Suprapubic skin (tissue), 4 donors: ENCODE measurements around the gene CLEC4A. TPM values are rescaled to one million over a fixed set of nuclear protein-coding genes. Genes with fewer than 3 reads are reported as not detected.
"Not testable (repeated sequence)": the region's sequence is repeated elsewhere in the genome, so short reads cannot be mapped to it uniquely, and the experiment has no call there.

Experiments
- DNase-seq, 2 donors: peaks; one replicate each; pipeline ENCODE4 v3.0.0-alpha.2; 2019; ENCODE audit warnings: low spot score in 2 of 2
- H3K27ac ChIP-seq: fragments of 200-600 bp; sonication (generic); one replicate; pipeline ENCODE4 v1.5.1; 2019
- H3K27me3 ChIP-seq: fragments of 200-600 bp; sonication (generic); one replicate; pipeline ENCODE4 v1.5.1; 2019
- H3K36me3 ChIP-seq: fragments of 200-600 bp; sonication (generic); one replicate; pipeline ENCODE4 v1.5.1; 2019
- H3K4me1 ChIP-seq: fragments of 200-600 bp; sonication (generic); one replicate; pipeline ENCODE4 v1.5.1; 2019
- H3K4me3 ChIP-seq: fragments of 200-600 bp; sonication (generic); one replicate; pipeline ENCODE4 v1.5.1; 2019; ENCODE audit warnings: mild to moderate bottlenecking
- H3K9me3 ChIP-seq: fragments of 200-600 bp; sonication (generic); one replicate; pipeline ENCODE4 v1.5.1; 2019
- EP300 ChIP-seq: sonication (generic); formaldehyde crosslinking; IDR thresholded peaks from one replicate; pipeline ENCODE4 v1.6.1; 2017; ENCODE audit warnings: antibody characterized with exemption
- POLR2A ChIP-seq, 2 donors: fragments of 450-650 bp; IDR thresholded peaks; one replicate each; pipeline ENCODE4 v1.6.1; 2017; ENCODE audit warnings: antibody characterized with exemption in 2 of 2, mild to moderate bottlenecking in 2 of 2, moderate library complexity in 2 of 2
- POLR2AphosphoS5 ChIP-seq, 3 donors: sonication (generic); formaldehyde crosslinking; IDR thresholded peaks; one replicate each; pipeline ENCODE4 v1.6.1; 2017; ENCODE audit warnings: antibody characterized with exemption in 3 of 3
- WGBS: methylation state at CpG from one replicate; pipeline ENCODE4 v1.1.5; 2018; 5-methylcytosine and 5-hydroxymethylcytosine counted together
- total RNA-seq, 4 donors: library from RNA; depleted of rRNA; stranded (reverse); fragments of >200 nt; gene quantifications; one replicate each; pipeline ENCODE4 v1.1.0, GENCODE V29; 2016
- TF ChIP-seq, protein P1 (sequence below), 2 donors: fragments of 200-600 bp in 1 of 2; fragments of 450-650 bp in 1 of 2; sonication (generic) in 1 of 2; IDR thresholded peaks; one replicate each; pipeline ENCODE4 v1.5.1; 2016 to 2019; ENCODE audit warnings: antibody characterized with exemption in 2 of 2, mild to moderate bottlenecking in 1 of 2, moderate library complexity in 1 of 2

CLEC4A gene
- total RNA-seq, 4 donors from 2014 or later = 1.1 to 7.2 (median 1.7) TPM

DNA sequence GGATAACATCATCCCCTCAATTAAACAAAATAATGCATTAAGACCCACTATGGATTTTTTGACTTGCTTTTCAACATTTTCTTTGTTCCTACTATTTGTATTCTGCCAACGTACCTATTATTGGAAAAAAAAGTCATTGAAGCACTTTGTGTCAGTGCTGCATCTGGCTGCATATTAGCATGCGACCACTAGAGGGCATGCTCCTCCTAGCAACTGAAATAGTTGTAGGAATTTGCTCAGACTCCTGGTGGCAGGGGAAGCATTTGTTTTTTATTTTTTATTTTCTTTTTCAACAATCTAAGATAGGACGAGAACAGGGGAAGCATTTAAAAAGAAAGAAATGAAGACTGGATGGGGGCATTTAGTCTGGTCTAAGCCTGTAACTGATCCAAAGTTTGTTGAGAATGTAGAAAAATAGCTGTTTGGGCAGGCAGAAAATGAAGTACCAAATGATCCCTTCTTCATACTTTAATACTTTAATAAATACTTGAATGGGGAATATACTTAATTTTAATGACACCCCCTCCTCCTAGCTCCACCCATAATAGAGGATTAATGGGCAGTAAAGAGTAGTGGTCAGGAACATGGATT is 14.5 kb upstream of the CLEC4A start:
- Histone ChIP-seq H3K27ac (no peak overlapping the region), H3K4me1 (no peaks in the 10 kb centered on the region), H3K36me3 (no peaks in the 10 kb centered on the region), H3K4me3 (no peak overlapping the region), H3K27me3 (no peaks in the 10 kb centered on the region), H3K9me3 (peaks cover 5% of the 10 kb centered on the region)
- 3% methylated on average over 3 of the region's 3 CpGs for WGBS
- peak; percentile 77 to 88 for DNase-seq
- TF ChIP-seq, protein P1, sequence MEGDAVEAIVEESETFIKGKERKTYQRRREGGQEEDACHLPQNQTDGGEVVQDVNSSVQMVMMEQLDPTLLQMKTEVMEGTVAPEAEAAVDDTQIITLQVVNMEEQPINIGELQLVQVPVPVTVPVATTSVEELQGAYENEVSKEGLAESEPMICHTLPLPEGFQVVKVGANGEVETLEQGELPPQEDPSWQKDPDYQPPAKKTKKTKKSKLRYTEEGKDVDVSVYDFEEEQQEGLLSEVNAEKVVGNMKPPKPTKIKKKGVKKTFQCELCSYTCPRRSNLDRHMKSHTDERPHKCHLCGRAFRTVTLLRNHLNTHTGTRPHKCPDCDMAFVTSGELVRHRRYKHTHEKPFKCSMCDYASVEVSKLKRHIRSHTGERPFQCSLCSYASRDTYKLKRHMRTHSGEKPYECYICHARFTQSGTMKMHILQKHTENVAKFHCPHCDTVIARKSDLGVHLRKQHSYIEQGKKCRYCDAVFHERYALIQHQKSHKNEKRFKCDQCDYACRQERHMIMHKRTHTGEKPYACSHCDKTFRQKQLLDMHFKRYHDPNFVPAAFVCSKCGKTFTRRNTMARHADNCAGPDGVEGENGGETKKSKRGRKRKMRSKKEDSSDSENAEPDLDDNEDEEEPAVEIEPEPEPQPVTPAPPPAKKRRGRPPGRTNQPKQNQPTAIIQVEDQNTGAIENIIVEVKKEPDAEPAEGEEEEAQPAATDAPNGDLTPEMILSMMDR (IDR thresholded peaks at IDR 0.05) = peak; percentile 93
- TF ChIP-seq POLR2AphosphoS5 (IDR thresholded peaks at IDR 0.05) (no peak), EP300 (no peak), POLR2A (IDR thresholded peaks at IDR 0.05) (no peak)

- 97% methylated on average over 4 of the region's 4 CpGs for WGBS
These were observed 10.3 kb upstream of the CLEC4A start for GRCh38 chr12:8113117-8113516.

GRCh38 chr12:8120072-8120713 is 3.2 kb upstream of the CLEC4A start:
- Histone ChIP-seq H3K36me3 (no peaks in the 10 kb centered on the region), H3K27me3 (no peaks in the 10 kb centered on the region), H3K9me3 (no peaks in the 10 kb centered on the region), H3K4me1 (no peaks in the 10 kb centered on the region), H3K27ac (no peak overlapping the region), H3K4me3 (no peak overlapping the region)
- whole genome bisulfite sequencing = 84% methylated on average over 4 of the region's 4 CpGs
- no peak for DNase-seq
- no peak for TF ChIP-seq POLR2AphosphoS5 (IDR thresholded peaks at IDR 0.05)
- TF ChIP-seq, protein P1 (IDR thresholded peaks at IDR 0.05) = no peak
- TF ChIP-seq EP300 = no peak
- no peak for TF ChIP-seq POLR2A (IDR thresholded peaks at IDR 0.05)

More at GRCh38 chr12:8113117-8113516, 10.3 kb upstream of the CLEC4A start:
- DNase-seq, H3K9me3 ChIP-seq, H3K4me3 ChIP-seq, H3K27me3 ChIP-seq, H3K36me3 ChIP-seq, H3K4me1 ChIP-seq, H3K27ac ChIP-seq: not testable (repeated sequence)

GRCh38 chr12:8127138-8127537 is 3.7 kb downstream of the CLEC4A start:
- Histone ChIP-seq H3K27ac (no peak overlapping the region), H3K9me3 (no peaks in the 10 kb centered on the region), H3K36me3 (peaks cover 11% of the 10 kb centered on the region), H3K27me3 (no peaks in the 10 kb centered on the region), H3K4me1 (no peaks in the 10 kb centered on the region), H3K4me3 (no peak overlapping the region)
- TF ChIP-seq POLR2A (IDR thresholded peaks at IDR 0.05) = no peak
- no peak for TF ChIP-seq EP300
- no peak for TF ChIP-seq POLR2AphosphoS5 (IDR thresholded peaks at IDR 0.05)
- TF ChIP-seq, protein P1 (IDR thresholded peaks at IDR 0.05) = no peak
- no peak for DNase-seq
- WGBS = 69% methylated on average over 4 of the region's 4 CpGs

GRCh38 chr12:8133636-8134397 is 10.4 kb downstream of the CLEC4A start:
- 96% methylated on average over 18 of the region's 18 CpGs for WGBS
- not testable (repeated sequence) for H3K4me1 ChIP-seq, H3K27ac ChIP-seq, DNase-seq, H3K27me3 ChIP-seq, H3K9me3 ChIP-seq, H3K4me3 ChIP-seq
- peaks cover 15% of the 10 kb centered on the region for H3K36me3 ChIP-seq

DNA sequence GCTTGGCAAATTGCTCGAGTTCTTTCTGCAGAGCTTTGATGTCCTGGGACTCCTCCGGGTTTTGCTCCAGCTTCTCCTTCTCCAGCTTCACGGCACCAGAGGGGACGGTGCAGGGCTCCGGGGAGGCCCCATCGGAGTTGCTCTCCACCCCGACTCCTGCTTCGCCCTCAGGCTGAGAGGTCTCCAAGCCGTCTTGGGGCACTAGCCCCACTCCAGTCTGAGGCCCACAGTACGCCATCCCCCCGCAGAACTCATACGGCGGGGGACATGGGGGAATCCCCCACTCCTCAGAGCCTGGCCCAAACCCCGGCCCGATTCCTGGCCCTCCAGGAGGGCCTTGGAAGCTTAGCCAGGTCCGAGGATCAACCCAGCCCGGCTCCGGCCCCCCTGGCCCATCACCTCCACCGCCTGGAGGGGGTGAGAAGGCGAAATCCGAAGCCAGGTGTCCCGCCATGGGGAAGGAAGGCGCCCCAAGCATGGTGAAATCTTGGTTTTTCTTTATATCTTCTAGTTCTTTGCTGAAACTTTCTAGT is 11.0 kb downstream of the CLEC4A start:
- H3K9me3 ChIP-seq, H3K27ac ChIP-seq, H3K4me3 ChIP-seq, H3K4me1 ChIP-seq, DNase-seq, H3K27me3 ChIP-seq: not testable (repeated sequence)
- peaks cover 14% of the 10 kb centered on the region for H3K36me3 ChIP-seq
- 97% methylated on average over 23 of the region's 23 CpGs for WGBS

- not testable (repeated sequence) for H3K4me3 ChIP-seq, H3K9me3 ChIP-seq, H3K36me3 ChIP-seq, H3K27me3 ChIP-seq, H3K27ac ChIP-seq, DNase-seq, H3K4me1 ChIP-seq
- WGBS = 55% methylated on average over 8 of the region's 8 CpGs
These were observed 18.2 kb downstream of the CLEC4A start for GRCh38 chr12:8141647-8142046.
